AG04449 (cell line): Measurements from ENCODE around the gene PIK3C2G.
"Not testable (repeated sequence)": the region's sequence is repeated elsewhere in the genome, so short reads cannot be mapped to it uniquely, and the experiment has no call there.

Experiments
- CTCF ChIA-PET: fragments of 350-600 bp; formaldehyde crosslinking; extraction: SDS; loops from one replicate; lab custom pipeline; 2021; ENCODE audit warnings: antibody characterized with exemption; lab: Yijun Ruan, JAX
- POLR2A ChIA-PET: fragments of 400-600, 350-600 bp; formaldehyde crosslinking; extraction: SDS; loops from one replicate; lab custom pipeline; 2020; ENCODE audit warnings: antibody characterized with exemption, inconsistent platforms; lab: Yijun Ruan, JAX
- DNase-seq: peaks from one replicate; pipeline ENCODE4 v3.0.0-alpha.2; 2010; ENCODE audit warnings: low read depth, low spot score
- H3K4me3 ChIP-seq: 2 replicates; pipeline ENCODE4 v1.5.1; 2011; ENCODE audit warnings: low read depth, mild to moderate bottlenecking, control low read depth, low read length
- CTCF ChIP-seq: IDR thresholded peaks from one replicate; pipeline ENCODE4 v1.5.1; 2011; ENCODE audit warnings: mild to moderate bottlenecking, moderate library complexity, low read length, control low read depth, inconsistent platforms; ENCODE audit not compliant: insufficient read depth; ENCODE audit errors: missing control alignments

Gene PIK3C2G

GRCh38 chr12:18483698-18484325 lies 222.5 kb downstream of the PIK3C2G start:
- ChIA-PET CTCF (no interaction called here), POLR2A (no interaction called here)
- no peak for DNase-seq
- no peak overlapping the region for H3K4me3 ChIP-seq
- no peak for TF ChIP-seq CTCF

- no peak for DNase-seq
- POLR2A ChIA-PET = no interaction called here
- H3K4me3 ChIP-seq = no peak overlapping the region
- CTCF ChIA-PET = no interaction called here
- no peak for TF ChIP-seq CTCF
These were observed 224.7 kb downstream of the PIK3C2G start for GRCh38 chr12:18486036-18486435.

- ChIA-PET CTCF (no interaction called here), POLR2A (no interaction called here)
- no peak overlapping the region for H3K4me3 ChIP-seq
- DNase-seq = no peak
- TF ChIP-seq CTCF = no peak
These were observed 226.2 kb downstream of the PIK3C2G start for GRCh38 chr12:18487509-18487908.

GRCh38 chr12:18492372-18493025 lies 231.2 kb downstream of the PIK3C2G start:
- ChIA-PET CTCF (no interaction called here), POLR2A (no interaction called here)
- no peak for TF ChIP-seq CTCF
- no peak overlapping the region for H3K4me3 ChIP-seq
- peak; percentile 9 for DNase-seq

GRCh38 chr12:18496156-18496555 lies 234.8 kb downstream of the PIK3C2G start:
- CTCF ChIA-PET = no interaction called here
- POLR2A ChIA-PET = no interaction called here
- H3K4me3 ChIP-seq = no peak overlapping the region
- TF ChIP-seq CTCF = no peak
- no peak for DNase-seq

- CTCF ChIA-PET, DNase-seq, H3K4me3 ChIP-seq, POLR2A ChIA-PET: not testable (repeated sequence)
These were observed 238.8 kb downstream of the PIK3C2G start for GRCh38 chr12:18500160-18500574.

- H3K4me3 ChIP-seq, CTCF ChIA-PET, POLR2A ChIA-PET, DNase-seq: not testable (repeated sequence)
These were observed 239.4 kb downstream of the PIK3C2G start for GRCh38 chr12:18500736-18501135.
